ENCODE measurements around the gene ZDHHC4. TPM values are rescaled to one million over a fixed set of nuclear protein-coding genes. Genes with fewer than 3 reads are reported as not detected.
"Not testable (repeated sequence)": the region's sequence is repeated elsewhere in the genome, so short reads cannot be mapped to it uniquely, and the experiment has no call there.

ZDHHC4 gene
- total RNA-seq, 1 donor from 2014 or later: 86.5 TPM

GRCh38 chr7:6576024-6576866 lies 1.0 kb upstream of the ZDHHC4 start:
- DNase-seq (ENCODE audit: low spot score, unreplicated experiment): no peak
- TF ChIP-seq, protein P1, sequence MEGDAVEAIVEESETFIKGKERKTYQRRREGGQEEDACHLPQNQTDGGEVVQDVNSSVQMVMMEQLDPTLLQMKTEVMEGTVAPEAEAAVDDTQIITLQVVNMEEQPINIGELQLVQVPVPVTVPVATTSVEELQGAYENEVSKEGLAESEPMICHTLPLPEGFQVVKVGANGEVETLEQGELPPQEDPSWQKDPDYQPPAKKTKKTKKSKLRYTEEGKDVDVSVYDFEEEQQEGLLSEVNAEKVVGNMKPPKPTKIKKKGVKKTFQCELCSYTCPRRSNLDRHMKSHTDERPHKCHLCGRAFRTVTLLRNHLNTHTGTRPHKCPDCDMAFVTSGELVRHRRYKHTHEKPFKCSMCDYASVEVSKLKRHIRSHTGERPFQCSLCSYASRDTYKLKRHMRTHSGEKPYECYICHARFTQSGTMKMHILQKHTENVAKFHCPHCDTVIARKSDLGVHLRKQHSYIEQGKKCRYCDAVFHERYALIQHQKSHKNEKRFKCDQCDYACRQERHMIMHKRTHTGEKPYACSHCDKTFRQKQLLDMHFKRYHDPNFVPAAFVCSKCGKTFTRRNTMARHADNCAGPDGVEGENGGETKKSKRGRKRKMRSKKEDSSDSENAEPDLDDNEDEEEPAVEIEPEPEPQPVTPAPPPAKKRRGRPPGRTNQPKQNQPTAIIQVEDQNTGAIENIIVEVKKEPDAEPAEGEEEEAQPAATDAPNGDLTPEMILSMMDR (IDR thresholded peaks at IDR 0.05; ENCODE audit: unreplicated experiment): no peak
- Mint-ChIP-seq H3K27me3 (peaks cover 3% of the 10 kb centered on the region), H3K4me1 (ENCODE audit: low read depth) (peaks cover 13% of the 10 kb centered on the region), H3K27ac (no peak overlapping the region), H3K36me3 (ENCODE audit: insufficient read depth) (peaks cover 9% of the 10 kb centered on the region), H3K9me3 (ENCODE audit: low read depth) (no peaks in the 10 kb centered on the region), H3K4me3 (ENCODE audit: low read depth) (peak overlapping the region; percentile 57)

- H3K27me3 Mint-ChIP-seq; DNase-seq (ENCODE audit: low spot score, unreplicated experiment); H3K9me3 Mint-ChIP-seq (ENCODE audit: low read depth): not testable (repeated sequence)
- Mint-ChIP-seq H3K36me3 (ENCODE audit: insufficient read depth) (peaks cover 14% of the 10 kb centered on the region), H3K4me3 (ENCODE audit: low read depth) (peak overlapping the region; percentile 86), H3K27ac (peak overlapping the region; percentile 95), H3K4me1 (ENCODE audit: low read depth) (peaks cover 13% of the 10 kb centered on the region)
Measured at GRCh38 chr7:6576867-6577368, 336 bp upstream of the ZDHHC4 start.

- peaks cover 13% of the 10 kb centered on the region for H3K4me1 Mint-ChIP-seq (ENCODE audit: low read depth)
- DNase-seq (ENCODE audit: low spot score, unreplicated experiment): no peak
- peaks cover 17% of the 10 kb centered on the region for H3K36me3 Mint-ChIP-seq (ENCODE audit: insufficient read depth)
- peak overlapping the region; percentile 93 for H3K27ac Mint-ChIP-seq
- H3K4me3 Mint-ChIP-seq (ENCODE audit: low read depth): peak overlapping the region; percentile 86
- TF ChIP-seq, protein P1 (IDR thresholded peaks at IDR 0.05; ENCODE audit: unreplicated experiment): no peak
- no peaks in the 10 kb centered on the region for H3K27me3 Mint-ChIP-seq
- H3K9me3 Mint-ChIP-seq (ENCODE audit: low read depth): no peaks in the 10 kb centered on the region
Measured at GRCh38 chr7:6578114-6579084, 1.1 kb downstream of the ZDHHC4 start.

DNA sequence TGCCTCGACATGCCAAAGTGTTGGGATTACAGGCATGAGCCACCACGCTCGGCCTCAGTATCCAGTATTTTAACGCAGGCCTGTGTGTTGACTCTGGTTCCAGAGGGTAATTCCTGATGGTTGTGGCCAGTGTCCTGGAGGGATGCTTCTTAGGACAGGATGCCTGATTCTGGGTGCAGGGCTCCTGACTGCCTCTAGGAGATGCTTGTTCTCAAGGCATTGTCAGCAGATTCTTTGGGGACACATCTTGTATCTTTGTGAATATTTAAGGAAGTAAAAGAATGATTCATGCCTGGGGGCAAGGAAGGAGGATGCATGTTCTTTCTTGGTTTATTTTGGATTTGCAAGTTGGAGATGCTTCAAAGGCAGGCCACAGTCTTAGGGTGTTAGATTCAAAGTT lies 2.2 kb downstream of the ZDHHC4 start:
- Mint-ChIP-seq H3K27ac (no peak overlapping the region), H3K4me1 (ENCODE audit: low read depth) (peaks cover 13% of the 10 kb centered on the region), H3K9me3 (ENCODE audit: low read depth) (no peaks in the 10 kb centered on the region), H3K4me3 (ENCODE audit: low read depth) (peak overlapping the region; percentile 86), H3K36me3 (ENCODE audit: insufficient read depth) (peaks cover 20% of the 10 kb centered on the region), H3K27me3 (no peaks in the 10 kb centered on the region)
- TF ChIP-seq, protein P1 (IDR thresholded peaks at IDR 0.05; ENCODE audit: unreplicated experiment): peak; percentile 17
- DNase-seq (ENCODE audit: low spot score, unreplicated experiment): no peak

DNA sequence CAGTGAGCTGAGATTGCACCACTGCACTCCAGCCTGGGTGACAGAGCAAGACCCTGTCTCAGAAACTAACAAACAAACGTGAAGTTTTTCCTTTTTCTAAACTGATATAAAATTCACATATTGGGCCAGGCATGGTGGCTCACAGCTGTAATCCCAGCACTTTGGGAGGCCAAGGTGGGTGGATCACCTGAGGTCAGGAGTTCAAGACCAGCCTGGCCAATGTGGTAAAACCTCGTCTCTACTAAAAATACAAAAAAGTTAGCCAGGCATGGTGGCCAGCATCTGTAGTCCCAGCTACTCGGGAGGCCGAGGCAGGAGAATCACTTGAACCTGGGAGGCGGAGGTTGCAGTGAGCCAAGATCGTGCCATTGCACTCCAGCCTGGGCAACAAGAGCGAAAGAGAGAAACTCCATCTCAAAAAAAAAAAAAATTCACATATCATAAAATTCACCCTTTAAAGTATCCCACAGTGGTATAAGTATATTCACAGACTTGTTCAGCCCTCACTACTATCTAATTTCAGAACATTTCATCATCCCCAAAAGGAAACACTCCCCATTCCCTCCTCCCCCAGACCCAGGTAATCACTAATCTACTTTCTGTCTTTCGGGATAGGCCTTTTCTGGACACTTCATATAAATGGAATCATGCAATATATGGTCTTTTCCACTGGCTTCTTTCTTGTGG lies 8.6 kb downstream of the ZDHHC4 start:
- DNase-seq (ENCODE audit: low spot score, unreplicated experiment); H3K9me3 Mint-ChIP-seq (ENCODE audit: low read depth); H3K4me3 Mint-ChIP-seq (ENCODE audit: low read depth); H3K4me1 Mint-ChIP-seq (ENCODE audit: low read depth); H3K27ac Mint-ChIP-seq; H3K27me3 Mint-ChIP-seq: not testable (repeated sequence)
- peaks cover 39% of the 10 kb centered on the region for H3K36me3 Mint-ChIP-seq (ENCODE audit: insufficient read depth)
